ENCODE data around the gene F11R.
"Not testable (repeated sequence)": the region's sequence is repeated elsewhere in the genome, so short reads cannot be mapped to it uniquely, and the experiment has no call there.

F11R gene

GRCh38 chr1:160961419-160961818 is 59.5 kb downstream of the F11R start:
- no peak for FAIRE-seq

GRCh38 chr1:160956966-160957365 is 64.0 kb downstream of the F11R start:
- FAIRE-seq, result no peak

GRCh38 chr1:160954158-160955104 is 66.5 kb downstream of the F11R start, which contains the start of gene ITLN2:
TSS of gene ITLN2 (minus strand) at chr1:160954809. CDS start at chr1:160954741, 68 bp downstream.
- no peak for FAIRE-seq

- no peak for FAIRE-seq
Measured at GRCh38 chr1:160953030-160953429, 67.9 kb downstream of the F11R start.

- FAIRE-seq, result no peak
Measured at GRCh38 chr1:160952129-160952510, 68.8 kb downstream of the F11R start.

- FAIRE-seq, result peak; percentile 84
Measured at GRCh38 chr1:160951443-160952128, 69.4 kb downstream of the F11R start.

- no peak for FAIRE-seq
Measured at GRCh38 chr1:160950657-160951056, 70.3 kb downstream of the F11R start.

GRCh38 chr1:160949881-160950280 is 71.1 kb downstream of the F11R start:
- no peak for FAIRE-seq

- not testable (repeated sequence) for FAIRE-seq
Measured at GRCh38 chr1:160949216-160949880, 71.6 kb downstream of the F11R start.

- not testable (repeated sequence) for FAIRE-seq
Measured at GRCh38 chr1:160947174-160947759, 73.7 kb downstream of the F11R start.

GRCh38 chr1:160945881-160946280 is 75.1 kb downstream of the F11R start:
- FAIRE-seq, result not testable (repeated sequence)
